Breast epithelium (tissue), 4 donors: ENCODE results near the gene HIPK4. TPM values are rescaled to one million over a fixed set of nuclear protein-coding genes. Genes with fewer than 3 reads are reported as not detected.

Experiments
- DNase-seq, 2 donors: peaks; one replicate each; pipeline ENCODE4 v3.0.0-alpha.2; 2019; ENCODE audit warnings: low spot score in 2 of 2
- H3K27ac ChIP-seq, 2 donors: fragments of 200-600 bp; sonication (generic) in 1 of 2; one replicate each; pipeline ENCODE4 v1.5.1; 2016 to 2019; ENCODE audit warnings: mild to moderate bottlenecking in 1 of 2
- H3K27me3 ChIP-seq, 2 donors: fragments of 200-600 bp; sonication (generic) in 1 of 2; one replicate each; pipeline versions ENCODE4 v1.5.1 to v1.6.0; 2017 to 2019; ENCODE audit warnings: control low read depth in 1 of 2, mild to moderate bottlenecking in 1 of 2
- H3K36me3 ChIP-seq: fragments of 200-600 bp; one replicate; pipeline ENCODE4 v1.5.1; 2019
- H3K4me1 ChIP-seq, 2 donors: fragments of 200-600 bp; sonication (generic); one replicate each; pipeline ENCODE4 v1.5.1; 2016 to 2019; ENCODE audit warnings: control low read depth in 1 of 2
- H3K4me3 ChIP-seq, 3 donors: fragments of 200-600 bp; sonication (generic); 1 replicate in 2 of 3; 2 replicates in 1 of 3; pipeline ENCODE4 v1.5.1; 2016 to 2019; ENCODE audit warnings: mild to moderate bottlenecking in 3 of 3, moderate library complexity in 2 of 3
- H3K9me3 ChIP-seq, 2 donors: fragments of 200-600 bp; sonication (generic) in 1 of 2; one replicate each; pipeline ENCODE4 v1.5.1; 2016 to 2019; ENCODE audit warnings: control low read depth in 1 of 2
- CTCF ChIP-seq, 3 donors: fragments of 450-650 bp; IDR thresholded peaks; one replicate each; pipeline ENCODE4 v1.5.1; 2016 to 2017; ENCODE audit warnings: antibody characterized with exemption in 3 of 3, mild to moderate bottlenecking in 3 of 3, moderate library complexity in 3 of 3
- POLR2A ChIP-seq: fragments of 450-650 bp; IDR thresholded peaks from one replicate; pipeline ENCODE4 v1.6.1; 2016; ENCODE audit warnings: antibody characterized with exemption, mild to moderate bottlenecking, moderate library complexity
- POLR2AphosphoS5 ChIP-seq, 3 donors: sonication (generic); formaldehyde crosslinking; IDR thresholded peaks; one replicate each; pipeline ENCODE4 v1.6.1; 2017; ENCODE audit warnings: antibody characterized with exemption in 3 of 3
- intact Hi-C: fragments of 100-400 bp; cut with DNase I; formaldehyde crosslinking; loops from one replicate; pipeline ENCODE4 v1.15.1; 2023; ENCODE audit warnings: low total_unique reads
- total RNA-seq, 3 donors: library from RNA; depleted of rRNA; stranded (reverse); fragments of >200 nt; gene quantifications; one replicate each; pipeline ENCODE4 v1.1.0, GENCODE V29; 2016

HIPK4 gene
- total RNA-seq, 3 donors from 2014 or later = 0.16 to 0.33 TPM; not detected in 1

GRCh38 chr19:40342644-40343311 lies 47.2 kb downstream of the HIPK4 start:
- intact Hi-C loops = no loop called here

GRCh38 chr19:40341601-40342482 lies 48.1 kb downstream of the HIPK4 start:
- H3K27me3 ChIP-seq = no peaks in the 10 kb centered on the region
- TF ChIP-seq CTCF (IDR thresholded peaks at IDR 0.05) (no peak), POLR2A (peak; percentile 27), POLR2AphosphoS5 (IDR thresholded peaks at IDR 0.05) (peak; percentile 53 to 74 (median 62))
- peak overlapping the region; percentile 89 to 92 for H3K27ac ChIP-seq
- peaks cover 0 to 8% of the 10 kb centered on the region in 2 donors for H3K4me1 ChIP-seq
- no peaks in the 10 kb centered on the region for H3K9me3 ChIP-seq
- intact Hi-C loops = no loop called here
- peak overlapping the region in 2 of 3 donors; percentile 31 to 44 for H3K4me3 ChIP-seq
- DNase-seq = peak; percentile 91 to 92
- H3K36me3 ChIP-seq = no peaks in the 10 kb centered on the region

More at GRCh38 chr19:40342644-40343311, 47.2 kb downstream of the HIPK4 start:
- Histone ChIP-seq H3K9me3 (no peaks in the 10 kb centered on the region), H3K4me1 (peaks cover 0 to 8% of the 10 kb centered on the region in 2 donors), H3K4me3 (no peak overlapping the region), H3K27me3 (no peaks in the 10 kb centered on the region), H3K27ac (peak overlapping the region; percentile 89 to 92), H3K36me3 (no peaks in the 10 kb centered on the region)
- no peak for DNase-seq
- TF ChIP-seq CTCF (IDR thresholded peaks at IDR 0.05) (no peak), POLR2AphosphoS5 (IDR thresholded peaks at IDR 0.05) (no peak), POLR2A (no peak)

GRCh38 chr19:40339018-40339728 lies 50.8 kb downstream of the HIPK4 start:
- H3K36me3 ChIP-seq = no peaks in the 10 kb centered on the region
- intact Hi-C loops = no loop called here
- TF ChIP-seq POLR2AphosphoS5 (IDR thresholded peaks at IDR 0.05) = no peak
- no peak for TF ChIP-seq CTCF (IDR thresholded peaks at IDR 0.05)
- no peak for TF ChIP-seq POLR2A

GRCh38 chr19:40337594-40337993 lies 52.4 kb downstream of the HIPK4 start:
- Histone ChIP-seq H3K27ac (no peak overlapping the region), H3K27me3 (no peaks in the 10 kb centered on the region), H3K9me3 (no peaks in the 10 kb centered on the region), H3K36me3 (no peaks in the 10 kb centered on the region), H3K4me3 (no peak overlapping the region), H3K4me1 (peaks cover 0 to 8% of the 10 kb centered on the region in 2 donors)
- TF ChIP-seq POLR2AphosphoS5 (IDR thresholded peaks at IDR 0.05) = no peak
- no peak for TF ChIP-seq POLR2A
- no peak for TF ChIP-seq CTCF (IDR thresholded peaks at IDR 0.05)
- intact Hi-C loops = no loop called here
- no peak for DNase-seq

More at GRCh38 chr19:40339018-40339728, 50.8 kb downstream of the HIPK4 start:
- H3K4me3 ChIP-seq = no peak overlapping the region
- H3K27ac ChIP-seq = no peak overlapping the region
- DNase-seq = no peak
- H3K9me3 ChIP-seq = no peaks in the 10 kb centered on the region
- peaks cover 0 to 8% of the 10 kb centered on the region in 2 donors for H3K4me1 ChIP-seq
- no peaks in the 10 kb centered on the region for H3K27me3 ChIP-seq
